ENCODE data around the gene P2RX5.

The P2RX5 gene

GRCh38 chr17:3699951-3700350 lies 4.0 kb upstream of the P2RX5 start:
- Mint-ChIP-seq H3K9me3 (peaks cover 3% of the 10 kb centered on the region in 2 donors), H3K27me3 (no peaks in the 10 kb centered on the region), H3K36me3 (peaks cover 9 to 19% of the 10 kb centered on the region in 2 donors), H3K4me3 (no peak overlapping the region), H3K27ac (no peak overlapping the region), H3K4me1 (peaks cover 5 to 75% of the 10 kb centered on the region in 2 donors)
- ATAC-seq (replicated peaks): no peak
- no peak for DNase-seq

DNA sequence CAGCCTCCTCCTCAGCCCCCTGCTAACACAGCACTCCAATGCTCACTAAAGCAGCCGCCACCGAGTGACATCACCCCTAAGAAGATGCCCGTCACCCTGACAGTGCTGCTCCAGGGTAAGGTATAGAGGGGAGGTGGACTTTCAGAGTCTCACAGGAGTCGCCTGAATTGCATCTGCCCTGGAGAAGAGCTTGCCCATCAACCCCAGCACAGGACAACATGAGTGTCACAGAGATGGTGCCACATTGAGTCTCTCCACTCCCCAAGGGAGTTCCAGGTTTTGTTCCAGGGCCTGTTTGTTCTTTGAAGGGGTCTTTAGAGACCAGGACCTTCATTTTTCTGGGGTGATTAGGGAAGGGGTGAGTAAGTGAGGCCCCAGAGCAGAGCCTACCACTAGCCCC lies 2.2 kb upstream of the P2RX5 start:
- Mint-ChIP-seq H3K4me1 (peaks cover 12 to 90% of the 10 kb centered on the region in 2 donors), H3K4me3 (no peak overlapping the region), H3K9me3 (peaks cover 3% of the 10 kb centered on the region in 2 donors), H3K27ac (no peak overlapping the region), H3K36me3 (peaks cover 9 to 23% of the 10 kb centered on the region in 2 donors), H3K27me3 (no peaks in the 10 kb centered on the region)
- DNase-seq: no peak
- ATAC-seq (replicated peaks): no peak

GRCh38 chr17:3697103-3697476 lies 1.1 kb upstream of the P2RX5 start:
- Mint-ChIP-seq H3K9me3 (peaks cover 1 to 3% of the 10 kb centered on the region in 2 donors), H3K27me3 (no peaks in the 10 kb centered on the region), H3K27ac (no peak overlapping the region), H3K4me1 (peaks cover 13 to 90% of the 10 kb centered on the region in 2 donors), H3K36me3 (peaks cover 4 to 12% of the 10 kb centered on the region in 2 donors), H3K4me3 (peak overlapping the region in 1 of 2 donors; percentile 30)
- no peak for DNase-seq
- ATAC-seq (replicated peaks): no peak

- Mint-ChIP-seq H3K4me1 (peaks cover 29 to 94% of the 10 kb centered on the region in 2 donors), H3K27me3 (no peaks in the 10 kb centered on the region), H3K9me3 (peaks cover 1 to 3% of the 10 kb centered on the region in 2 donors), H3K4me3 (peak overlapping the region; percentile 96 to 98), H3K27ac (peak overlapping the region; percentile 95), H3K36me3 (peaks cover 14 to 23% of the 10 kb centered on the region in 2 donors)
- ATAC-seq (replicated peaks): peak in 1 of 2 donors; percentile 14
- no peak for DNase-seq
Measured at GRCh38 chr17:3695129-3695722, 729 bp downstream of the P2RX5 start.

DNA sequence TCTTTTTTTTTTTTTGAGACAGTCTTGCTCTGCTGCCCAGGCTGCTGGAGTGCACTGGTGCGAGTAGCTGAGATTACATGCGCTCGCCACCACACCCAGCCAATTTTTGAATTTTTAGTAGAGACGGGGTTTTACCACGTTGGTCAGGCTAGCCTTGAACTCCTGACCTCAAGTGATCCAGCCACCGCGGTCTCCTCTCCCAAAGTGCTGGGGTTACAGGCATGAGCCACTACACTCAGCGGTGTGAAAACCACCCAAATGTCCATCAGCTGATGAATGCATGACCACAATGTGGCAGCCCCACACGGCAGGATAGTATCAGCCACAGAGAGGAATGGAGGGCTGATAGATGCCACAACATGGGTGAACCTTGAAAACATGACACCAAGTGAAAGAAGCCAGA lies 2.1 kb downstream of the P2RX5 start:
- H3K4me3 Mint-ChIP-seq: peak overlapping the region; percentile 96 to 98
- H3K9me3 Mint-ChIP-seq: peaks cover 1 to 3% of the 10 kb centered on the region in 2 donors

DNA sequence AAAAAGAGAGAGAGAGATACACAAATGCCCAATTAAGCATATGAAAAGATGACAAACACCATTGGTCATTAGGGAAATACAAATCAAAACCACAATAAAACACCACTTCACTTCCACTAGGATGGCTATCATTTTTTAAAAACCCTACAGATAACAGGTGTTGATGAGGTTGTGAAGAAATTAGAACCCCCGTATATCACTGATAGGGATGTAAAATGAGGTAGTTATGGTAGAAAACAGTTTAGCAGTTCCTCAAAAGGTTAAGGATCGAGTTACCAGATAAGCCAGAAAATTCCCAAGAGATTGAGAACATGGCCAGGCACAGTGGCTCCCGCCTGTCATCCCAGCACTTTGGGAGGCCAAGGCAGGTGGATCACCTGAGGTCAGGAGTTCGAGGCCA lies 2.8 kb downstream of the P2RX5 start:
- H3K27ac Mint-ChIP-seq: peak overlapping the region; percentile 75
- peaks cover 44 to 94% of the 10 kb centered on the region in 2 donors for H3K4me1 Mint-ChIP-seq
- H3K4me3 Mint-ChIP-seq: peak overlapping the region; percentile 63 to 68

More for the DNA sequence above, 2.1 kb downstream of the P2RX5 start:
- Mint-ChIP-seq H3K27me3 (no peaks in the 10 kb centered on the region), H3K36me3 (peaks cover 20 to 33% of the 10 kb centered on the region in 2 donors), H3K27ac (peak overlapping the region; percentile 95), H3K4me1 (peaks cover 37 to 94% of the 10 kb centered on the region in 2 donors)
- peak; percentile 88 for DNase-seq
- peak; percentile 76 to 78 for ATAC-seq (replicated peaks)

GRCh38 chr17:3692346-3692745 lies 3.6 kb downstream of the P2RX5 start:
- DNase-seq (no peak), ATAC-seq (replicated peaks) (no peak)
- Mint-ChIP-seq H3K27me3 (no peaks in the 10 kb centered on the region), H3K27ac (no peak overlapping the region), H3K4me1 (peaks cover 46 to 92% of the 10 kb centered on the region in 2 donors), H3K36me3 (peaks cover 24 to 36% of the 10 kb centered on the region in 2 donors), H3K4me3 (peak overlapping the region; percentile 41 to 52), H3K9me3 (no peaks in the 10 kb centered on the region)

More for the DNA sequence above, 2.8 kb downstream of the P2RX5 start:
- no peak for DNase-seq
- no peak for ATAC-seq (replicated peaks)
- H3K36me3 Mint-ChIP-seq: peaks cover 21 to 40% of the 10 kb centered on the region in 2 donors
- no peaks in the 10 kb centered on the region for H3K27me3 Mint-ChIP-seq
- peaks cover 1 to 3% of the 10 kb centered on the region in 2 donors for H3K9me3 Mint-ChIP-seq

GRCh38 chr17:3691617-3692067 lies 4.3 kb downstream of the P2RX5 start:
- H3K4me1 Mint-ChIP-seq: peaks cover 44 to 84% of the 10 kb centered on the region in 2 donors
- ATAC-seq (replicated peaks) (no peak), DNase-seq (no peak)
- no peak overlapping the region for H3K27ac Mint-ChIP-seq
- H3K9me3 Mint-ChIP-seq: no peaks in the 10 kb centered on the region
- no peaks in the 10 kb centered on the region for H3K27me3 Mint-ChIP-seq
- peak overlapping the region in 1 of 2 donors; percentile 33 for H3K4me3 Mint-ChIP-seq
- H3K36me3 Mint-ChIP-seq: peaks cover 24 to 35% of the 10 kb centered on the region in 2 donors

DNA sequence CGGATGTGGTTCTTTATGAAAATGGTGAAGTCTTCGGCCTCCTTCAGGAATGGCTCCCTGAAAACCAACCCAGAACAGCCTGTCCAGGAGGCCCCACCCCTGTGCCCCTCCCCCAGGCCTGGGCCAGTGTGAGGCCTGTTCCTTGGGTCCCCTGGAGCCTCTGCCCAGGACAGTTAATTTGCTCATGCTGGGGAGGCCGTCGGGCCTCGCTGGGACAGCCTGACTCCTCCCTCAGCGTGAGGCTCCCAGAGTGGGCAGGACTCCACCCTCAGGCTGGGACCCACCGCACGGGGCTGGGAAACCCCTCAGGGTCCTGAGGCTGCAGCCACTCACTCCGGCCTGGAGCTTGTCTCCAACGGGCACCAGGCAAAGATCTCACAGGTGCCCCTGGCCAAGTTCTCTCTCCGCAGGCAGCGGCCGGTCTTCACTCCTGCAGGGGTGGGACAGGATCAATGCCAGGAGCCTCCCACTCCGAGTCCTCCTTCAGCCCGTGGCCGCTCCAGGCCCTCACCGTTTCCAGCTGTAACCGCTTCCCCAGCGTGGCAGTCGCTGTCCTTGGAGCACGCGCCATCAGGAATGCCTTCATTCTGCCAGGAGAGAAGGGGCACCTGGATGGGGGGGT lies 5.8 kb downstream of the P2RX5 start:
- DNase-seq: no peak
- Mint-ChIP-seq H3K9me3 (no peaks in the 10 kb centered on the region), H3K27me3 (no peaks in the 10 kb centered on the region), H3K36me3 (peaks cover 25 to 37% of the 10 kb centered on the region in 2 donors), H3K4me1 (peaks cover 45 to 74% of the 10 kb centered on the region in 2 donors), H3K4me3 (peak overlapping the region; percentile 27 to 58), H3K27ac (peak overlapping the region; percentile 79)
- no peak for ATAC-seq (replicated peaks)

DNA sequence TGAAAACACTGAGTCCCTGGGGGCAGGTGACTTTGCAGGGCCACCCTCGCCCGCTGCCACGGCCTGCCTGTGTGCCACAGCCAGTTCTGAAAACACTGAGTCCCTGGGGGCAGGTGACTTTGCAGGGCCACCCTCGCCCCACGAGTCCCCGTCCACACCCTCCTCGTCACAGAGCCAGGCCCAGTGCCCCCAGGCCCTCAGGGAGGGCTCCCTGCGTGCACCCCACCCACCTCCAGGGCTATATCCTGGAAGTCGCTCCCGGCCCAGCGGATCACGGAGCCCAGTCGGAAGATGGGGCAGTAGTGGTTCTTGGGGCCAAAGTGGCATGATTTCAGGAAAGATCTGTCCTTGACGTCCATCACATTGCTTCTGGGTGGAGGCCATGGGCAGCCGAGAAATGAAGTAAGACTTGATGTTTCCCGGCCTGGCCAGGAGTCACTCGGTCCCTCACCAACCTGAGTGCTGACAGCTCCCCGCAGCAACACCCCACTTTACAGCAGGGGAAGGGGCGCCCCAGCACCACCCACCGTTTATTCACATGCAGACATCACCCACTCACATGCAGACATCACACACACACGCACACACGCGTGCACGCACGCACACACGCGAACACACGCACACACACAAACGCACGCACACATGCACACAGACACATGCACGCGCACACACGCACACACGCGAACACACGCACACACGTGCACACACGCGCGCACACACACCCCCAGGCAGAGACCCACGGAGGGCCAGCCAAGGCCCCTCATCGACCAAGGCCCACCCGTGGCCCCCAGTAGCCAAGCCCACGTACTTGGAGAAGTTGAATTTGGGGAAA lies 6.5 kb downstream of the P2RX5 start:
- Mint-ChIP-seq H3K27ac (peak overlapping the region; percentile 59), H3K9me3 (no peaks in the 10 kb centered on the region), H3K4me3 (peak overlapping the region; percentile 50 to 58), H3K36me3 (peaks cover 27 to 36% of the 10 kb centered on the region in 2 donors), H3K4me1 (peaks cover 43 to 73% of the 10 kb centered on the region in 2 donors), H3K27me3 (no peaks in the 10 kb centered on the region)
- no peak for ATAC-seq (replicated peaks)
- DNase-seq: no peak

- Mint-ChIP-seq H3K4me3 (peak overlapping the region; percentile 70), H3K4me1 (peaks cover 42 to 73% of the 10 kb centered on the region in 2 donors), H3K36me3 (peaks cover 33 to 38% of the 10 kb centered on the region in 2 donors), H3K27me3 (no peaks in the 10 kb centered on the region), H3K27ac (peak overlapping the region; percentile 86), H3K9me3 (no peaks in the 10 kb centered on the region)
- DNase-seq (peak; percentile 33), ATAC-seq (replicated peaks) (peak; percentile 26 to 39)
Measured at GRCh38 chr17:3688852-3689261, 7.1 kb downstream of the P2RX5 start.

DNA sequence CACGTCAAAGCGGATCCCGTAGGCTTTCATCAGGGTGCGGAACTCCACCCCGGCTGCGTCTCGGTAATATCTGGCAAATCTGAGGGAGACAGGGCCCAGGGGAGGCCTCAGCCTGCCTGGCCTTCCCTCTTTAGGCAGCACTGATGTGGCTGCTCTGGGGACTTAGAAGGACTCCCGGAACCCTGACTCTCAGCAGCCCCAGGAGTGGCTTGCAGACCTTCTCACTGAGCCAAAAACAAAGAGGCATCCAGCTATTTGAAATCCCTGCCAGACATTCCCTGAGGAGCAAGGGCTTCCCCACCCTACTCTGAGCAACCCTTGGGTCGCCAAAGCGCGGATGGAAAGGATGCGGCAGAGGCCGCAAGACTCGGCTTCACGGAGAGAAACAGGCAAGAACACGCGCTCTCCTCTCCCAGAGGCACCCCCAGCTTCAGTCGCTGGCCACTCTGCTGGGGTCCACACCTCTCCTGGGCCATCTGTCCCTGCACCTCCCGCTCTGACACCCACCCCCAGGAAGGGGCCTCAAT lies 7.9 kb downstream of the P2RX5 start:
- H3K36me3 Mint-ChIP-seq: peaks cover 37 to 44% of the 10 kb centered on the region in 2 donors
- peak overlapping the region; percentile 86 for H3K27ac Mint-ChIP-seq
- no peaks in the 10 kb centered on the region for H3K27me3 Mint-ChIP-seq
- H3K4me1 Mint-ChIP-seq: peaks cover 43 to 75% of the 10 kb centered on the region in 2 donors
- ATAC-seq (replicated peaks) (peak; percentile 52 to 68), DNase-seq (peak; percentile 58)
- H3K4me3 Mint-ChIP-seq: peak overlapping the region; percentile 70
- no peaks in the 10 kb centered on the region for H3K9me3 Mint-ChIP-seq

GRCh38 chr17:3685174-3685573 lies 10.8 kb downstream of the P2RX5 start:
- H3K27ac Mint-ChIP-seq: peak overlapping the region; percentile 77
- no peaks in the 10 kb centered on the region for H3K9me3 Mint-ChIP-seq
- DNase-seq (no peak), ATAC-seq (replicated peaks) (no peak)
- H3K4me1 Mint-ChIP-seq: peaks cover 35 to 66% of the 10 kb centered on the region in 2 donors
- H3K4me3 Mint-ChIP-seq: peak overlapping the region in 1 of 2 donors; percentile 11
- H3K36me3 Mint-ChIP-seq: peaks cover 34 to 48% of the 10 kb centered on the region in 2 donors
- H3K27me3 Mint-ChIP-seq: no peaks in the 10 kb centered on the region

GRCh38 chr17:3683054-3683511 lies 12.9 kb downstream of the P2RX5 start:
- H3K4me3 Mint-ChIP-seq: peak overlapping the region in 1 of 2 donors; percentile 29
- peaks cover 24 to 54% of the 10 kb centered on the region in 2 donors for H3K4me1 Mint-ChIP-seq
- peaks cover 30 to 36% of the 10 kb centered on the region in 2 donors for H3K36me3 Mint-ChIP-seq
- no peaks in the 10 kb centered on the region for H3K9me3 Mint-ChIP-seq
- H3K27me3 Mint-ChIP-seq: no peaks in the 10 kb centered on the region
- peak overlapping the region; percentile 91 for H3K27ac Mint-ChIP-seq
- ATAC-seq (replicated peaks): peak; percentile 77 to 81
- DNase-seq: peak; percentile 53
